GM18526 (cell line): ENCODE data around the gene RADIL.

Experiments used
- POLR2A ChIP-seq: IDR thresholded peaks from 3 replicates; pipeline ENCODE4 v1.6.1; 2011; ENCODE audit not compliant: insufficient read length; ENCODE audit errors: extremely low read depth

The RADIL gene

GRCh38 chr7:4755045-4755444 is 128.5 kb downstream of the RADIL start:
- no peak for TF ChIP-seq POLR2A

- no peak for TF ChIP-seq POLR2A
These were observed 129.0 kb downstream of the RADIL start for GRCh38 chr7:4754433-4755010.

- TF ChIP-seq POLR2A = no peak
These were observed 129.7 kb downstream of the RADIL start for GRCh38 chr7:4753598-4754432.

GRCh38 chr7:4751398-4751947 is 132.0 kb downstream of the RADIL start:
- TF ChIP-seq POLR2A = no peak

GRCh38 chr7:4749798-4750197 is 133.7 kb downstream of the RADIL start:
- TF ChIP-seq POLR2A = no peak

- no peak for TF ChIP-seq POLR2A
These were observed 134.2 kb downstream of the RADIL start for GRCh38 chr7:4749363-4749762.
